Mesenchymal stem cell (in vitro differentiated cells and primary cell): ENCODE results near the gene AFF1.

Experiments
- DNase-seq: peaks from one replicate; pipeline ENCODE4 v3.0.0-alpha.2; 2013
- H2AFZ ChIP-seq: one replicate; pipeline ENCODE4 v1.6.1; 2013; ENCODE audit warnings: low read depth, mild to moderate bottlenecking, control low read depth, inconsistent platforms, low read length, moderate library complexity
- H2AK5ac ChIP-seq: 2 replicates; pipeline ENCODE4 v1.6.1; 2013; ENCODE audit warnings: low read length, moderate library complexity, mild to moderate bottlenecking, inconsistent platforms; ENCODE audit not compliant: severe bottlenecking
- H2BK120ac ChIP-seq: one replicate; pipeline ENCODE4 v1.6.1; 2013; ENCODE audit warnings: low read depth, mild to moderate bottlenecking, inconsistent platforms, low read length, moderate library complexity
- H2BK12ac ChIP-seq, 2 experiments: one replicate each; pipeline ENCODE4 v1.6.1; 2013; ENCODE audit warnings: inconsistent platforms in 2 of 2, low read length in 2 of 2, mild to moderate bottlenecking in 2 of 2, moderate library complexity in 2 of 2, control low read depth in 1 of 2
- H2BK15ac ChIP-seq: one replicate; pipeline ENCODE4 v1.6.1; 2013; ENCODE audit warnings: mild to moderate bottlenecking, low read depth, inconsistent platforms; ENCODE audit not compliant: poor library complexity, severe bottlenecking
- H2BK5ac ChIP-seq: 2 replicates; pipeline ENCODE4 v1.6.1; 2013; ENCODE audit warnings: low read depth, mild to moderate bottlenecking, low read length, control low read depth, inconsistent platforms; ENCODE audit not compliant: poor library complexity, severe bottlenecking
- H3K14ac ChIP-seq, 2 experiments: one replicate each; pipeline ENCODE4 v1.6.1; 2013; ENCODE audit warnings: inconsistent platforms in 2 of 2, low read length in 2 of 2, control low read depth in 1 of 2, mild to moderate bottlenecking in 1 of 2, moderate library complexity in 1 of 2
- H3K18ac ChIP-seq, 2 experiments: one replicate each; pipeline ENCODE4 v1.6.1; 2013; ENCODE audit warnings: inconsistent platforms in 2 of 2, low read length in 2 of 2, control low read depth in 1 of 2, low read depth in 1 of 2, mild to moderate bottlenecking in 1 of 2
- H3K23ac ChIP-seq, 2 experiments: one replicate each; pipeline ENCODE4 v1.6.1; 2013; ENCODE audit warnings: inconsistent platforms in 2 of 2, low read length in 2 of 2, mild to moderate bottlenecking in 2 of 2, moderate library complexity in 2 of 2, control low read depth in 1 of 2
- H3K27ac ChIP-seq: 2 replicates; pipeline ENCODE4 v1.5.1; 2013; ENCODE audit warnings: mild to moderate bottlenecking, moderate library complexity, low read length, control low read depth, inconsistent platforms; ENCODE audit not compliant: poor library complexity, severe bottlenecking
- H3K27me3 ChIP-seq, 2 experiments: 2 replicates each; pipeline versions ENCODE4 v1.6.1 to v1.7.0; 2013; ENCODE audit warnings: low read length in 2 of 2, mild to moderate bottlenecking in 2 of 2, moderate library complexity in 2 of 2, control low read depth in 1 of 2, inconsistent platforms in 1 of 2; ENCODE audit not compliant: control insufficient read depth in 1 of 2, insufficient read depth in 1 of 2
- H3K36me3 ChIP-seq, 2 experiments: 2 replicates each; pipeline versions ENCODE4 v1.6.1 to v1.7.0; 2013; ENCODE audit warnings: low read length in 2 of 2, control low read depth in 1 of 2, inconsistent platforms in 1 of 2, low read depth in 1 of 2, mild to moderate bottlenecking in 1 of 2; ENCODE audit not compliant: insufficient read depth in 2 of 2, control insufficient read depth in 1 of 2
- H3K4ac ChIP-seq, 2 experiments: one replicate each; pipeline ENCODE4 v1.6.1; 2013; ENCODE audit warnings: inconsistent platforms in 2 of 2, low read length in 2 of 2, mild to moderate bottlenecking in 2 of 2, moderate library complexity in 2 of 2, control low read depth in 1 of 2, low read depth in 1 of 2
- H3K4me1 ChIP-seq: 2 replicates; pipeline ENCODE4 v1.6.1; 2013; ENCODE audit warnings: low read depth, low read length, control low read depth; ENCODE audit not compliant: control insufficient read depth, insufficient read depth
- H3K4me2 ChIP-seq: 2 replicates; pipeline ENCODE4 v1.6.1; 2013; ENCODE audit warnings: low read length, mild to moderate bottlenecking, inconsistent platforms; ENCODE audit not compliant: poor library complexity, severe bottlenecking
- H3K4me3 ChIP-seq, 2 experiments: 2 replicates each; pipeline versions ENCODE4 v1.5.1 to v1.7.0; 2013; ENCODE audit warnings: low read length in 2 of 2, mild to moderate bottlenecking in 2 of 2, control low read depth in 1 of 2, low read depth in 1 of 2; ENCODE audit not compliant: insufficient read depth in 1 of 2
- H3K79me1 ChIP-seq: replicated peaks from 2 replicates; pipeline ENCODE4 v1.6.1; 2013; ENCODE audit warnings: mild to moderate bottlenecking, control low read depth, low read length, inconsistent platforms; ENCODE audit not compliant: poor library complexity, severe bottlenecking
- H3K9ac ChIP-seq: 2 replicates; pipeline ENCODE4 v1.7.0; 2013; ENCODE audit warnings: mild to moderate bottlenecking, low read length, moderate library complexity
- H3K9me3 ChIP-seq: 2 replicates; pipeline ENCODE4 v1.7.0; 2013; ENCODE audit warnings: mild to moderate bottlenecking, low read length; ENCODE audit not compliant: control insufficient read depth
- H4K8ac ChIP-seq: one replicate; pipeline ENCODE4 v1.6.1; 2013; ENCODE audit warnings: inconsistent platforms, mild to moderate bottlenecking, low read length, moderate library complexity
- H4K91ac ChIP-seq: one replicate; pipeline ENCODE4 v1.6.1; 2013; ENCODE audit warnings: mild to moderate bottlenecking, low read length, inconsistent platforms
- WGBS: methylation state at CpG from one replicate; pipeline ENCODE4 v1.1.7; 2013; ENCODE audit warnings: mixed read lengths; 5-methylcytosine and 5-hydroxymethylcytosine counted together

AFF1 gene

DNA sequence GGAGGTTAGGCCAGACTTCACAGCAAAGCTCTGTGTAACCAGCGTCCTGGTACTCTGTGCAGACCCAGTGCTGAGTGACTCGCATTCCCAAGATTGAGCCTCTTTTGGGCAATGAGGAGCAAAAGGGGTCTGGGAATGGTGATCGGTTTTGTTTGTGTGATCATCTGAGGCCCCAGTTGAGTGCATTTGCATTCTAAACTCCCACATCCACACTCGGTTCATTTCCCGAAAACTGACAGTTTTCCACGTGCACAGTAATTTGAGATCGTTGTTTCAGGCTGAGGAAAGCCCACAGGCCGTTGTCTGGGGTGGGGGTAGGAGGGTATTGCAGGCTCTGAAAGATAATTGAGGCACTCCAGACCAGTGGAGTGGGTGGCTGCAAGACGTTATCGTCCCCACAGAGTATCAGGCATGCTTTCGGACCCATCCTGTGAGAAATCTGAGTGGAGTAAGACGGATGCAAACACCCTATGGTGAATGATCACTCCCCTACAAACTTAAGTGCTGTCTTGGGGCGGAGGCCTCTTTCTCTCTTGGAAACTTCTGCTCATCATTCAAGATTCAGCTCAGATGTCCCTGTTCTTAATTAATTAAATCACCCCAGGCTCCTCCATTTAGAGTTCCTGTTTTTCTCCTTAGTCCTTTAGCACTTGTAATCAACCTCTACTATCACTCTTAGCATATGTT lies 96.1 kb downstream of the AFF1 start:
- Histone ChIP-seq H3K27ac (no peak overlapping the region), H3K18ac (no peak overlapping the region), H3K4me2 (no peak overlapping the region), H3K23ac (no peak overlapping the region), H3K79me1 (peaks cover 19% of the 10 kb centered on the region), H3K4ac (peak overlapping the region in 1 of 2 experiments; percentile 26), H3K4me3 (peak overlapping the region in 1 of 2 experiments; percentile 54), H3K9me3 (no peaks in the 10 kb centered on the region), H2AFZ (no peak overlapping the region), H4K8ac (no peak overlapping the region), H4K91ac (no peak overlapping the region), H2BK5ac (no peak overlapping the region), H3K27me3 (no peaks in the 10 kb centered on the region), H3K36me3 (no peaks in the 10 kb centered on the region), H3K4me1 (peaks cover 20% of the 10 kb centered on the region), H3K9ac (peak overlapping the region; percentile 48), H2BK15ac (no peak overlapping the region), H3K14ac (peak overlapping the region in 1 of 2 experiments; percentile 11), H2BK12ac (peak overlapping the region in 1 of 2 experiments; percentile 48), H2AK5ac (no peak overlapping the region), H2BK120ac (no peak overlapping the region)
- 6% methylated on average over 12 of the region's 13 CpGs for WGBS
- peak; percentile 64 for DNase-seq

DNA sequence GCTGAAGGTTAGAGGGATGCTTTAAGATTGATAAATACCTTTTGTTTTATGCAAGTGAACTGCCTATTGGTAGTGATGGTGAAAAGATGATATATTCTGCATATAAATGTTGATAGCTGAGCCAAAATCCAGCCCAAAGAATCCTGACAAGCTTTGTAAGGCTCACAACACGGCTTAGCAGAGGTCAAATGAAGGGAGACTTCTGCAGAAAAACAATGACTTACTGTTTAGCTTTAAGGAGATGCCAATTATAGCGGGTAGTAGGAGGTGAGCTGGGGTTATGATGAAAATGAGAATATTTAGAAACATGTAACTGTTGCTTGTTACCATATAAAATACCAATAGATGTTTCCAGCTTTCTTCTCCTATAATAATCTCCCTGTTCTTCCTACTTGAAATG lies 97.1 kb downstream of the AFF1 start:
- H2BK120ac ChIP-seq, result no peak overlapping the region
- H3K4me3 ChIP-seq, result peak overlapping the region in 1 of 2 experiments; percentile 38
- no peak overlapping the region for H3K4me2 ChIP-seq
- WGBS, result 24% methylated on average over 1 of the region's 2 CpGs
- no peak overlapping the region for H3K23ac ChIP-seq
- no peak overlapping the region for H2BK12ac ChIP-seq
- H4K91ac ChIP-seq, result no peak overlapping the region
- no peaks in the 10 kb centered on the region for H3K36me3 ChIP-seq
- H3K4me1 ChIP-seq, result peaks cover 19% of the 10 kb centered on the region
- no peak for DNase-seq
- no peak overlapping the region for H2AFZ ChIP-seq
- peak overlapping the region in 1 of 2 experiments; percentile 69 for H3K18ac ChIP-seq
- H3K9ac ChIP-seq, result peak overlapping the region; percentile 48
- no peak overlapping the region for H4K8ac ChIP-seq
- H3K4ac ChIP-seq, result no peak overlapping the region
- H3K27ac ChIP-seq, result no peak overlapping the region
- H2AK5ac ChIP-seq, result no peak overlapping the region
- no peaks in the 10 kb centered on the region for H3K9me3 ChIP-seq
- H2BK5ac ChIP-seq, result no peak overlapping the region
- no peak overlapping the region for H3K14ac ChIP-seq
- H2BK15ac ChIP-seq, result no peak overlapping the region
- H3K79me1 ChIP-seq, result peaks cover 16% of the 10 kb centered on the region
- no peaks in the 10 kb centered on the region for H3K27me3 ChIP-seq

DNA sequence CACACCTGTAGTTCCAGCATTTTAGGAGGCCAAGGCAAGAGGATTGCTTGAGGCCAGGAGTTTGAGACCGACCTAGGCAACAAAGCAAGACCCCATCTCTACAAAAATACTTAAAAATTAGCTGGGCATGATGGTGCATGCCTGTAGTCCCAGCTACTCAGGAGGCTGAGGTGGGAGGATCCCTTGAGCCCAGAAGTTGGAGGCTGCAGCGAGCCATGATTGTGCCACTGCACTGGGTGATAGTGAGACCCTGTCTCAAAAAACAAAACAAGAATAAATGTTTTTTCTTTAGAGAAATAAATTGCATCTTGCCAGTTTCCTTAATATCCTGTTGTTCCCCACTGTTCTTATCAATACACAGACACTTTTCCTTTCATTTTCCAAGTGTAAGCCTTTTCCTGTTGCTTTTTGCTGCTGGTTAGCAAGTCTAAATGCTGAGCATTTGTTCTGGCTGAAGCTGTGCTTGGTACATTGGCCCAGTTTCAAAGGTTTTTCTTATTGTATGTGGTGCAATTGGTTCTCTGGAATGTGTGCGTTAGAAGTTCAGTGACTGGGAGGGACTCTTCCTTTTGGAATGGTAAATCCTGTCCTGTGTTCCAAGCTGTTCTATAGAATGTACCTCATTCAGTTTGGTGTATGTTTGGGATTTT lies 98.2 kb downstream of the AFF1 start:
- Histone ChIP-seq H3K4me3 (peak overlapping the region in 1 of 2 experiments; percentile 13), H2AFZ (no peak overlapping the region), H3K14ac (no peak overlapping the region), H2BK12ac (no peak overlapping the region), H3K79me1 (peaks cover 16% of the 10 kb centered on the region), H3K27ac (no peak overlapping the region), H2BK5ac (no peak overlapping the region), H3K9ac (peak overlapping the region; percentile 48), H4K8ac (no peak overlapping the region), H2BK15ac (no peak overlapping the region), H2AK5ac (no peak overlapping the region), H3K27me3 (no peaks in the 10 kb centered on the region), H3K23ac (no peak overlapping the region), H3K4ac (no peak overlapping the region), H3K4me2 (no peak overlapping the region), H3K9me3 (no peaks in the 10 kb centered on the region), H3K4me1 (peaks cover 22% of the 10 kb centered on the region), H4K91ac (no peak overlapping the region), H3K36me3 (no peaks in the 10 kb centered on the region), H3K18ac (peak overlapping the region in 1 of 2 experiments; percentile 25), H2BK120ac (no peak overlapping the region)
- 56% methylated on average over 1 of the region's 3 CpGs for WGBS
- peak; percentile 81 for DNase-seq

DNA sequence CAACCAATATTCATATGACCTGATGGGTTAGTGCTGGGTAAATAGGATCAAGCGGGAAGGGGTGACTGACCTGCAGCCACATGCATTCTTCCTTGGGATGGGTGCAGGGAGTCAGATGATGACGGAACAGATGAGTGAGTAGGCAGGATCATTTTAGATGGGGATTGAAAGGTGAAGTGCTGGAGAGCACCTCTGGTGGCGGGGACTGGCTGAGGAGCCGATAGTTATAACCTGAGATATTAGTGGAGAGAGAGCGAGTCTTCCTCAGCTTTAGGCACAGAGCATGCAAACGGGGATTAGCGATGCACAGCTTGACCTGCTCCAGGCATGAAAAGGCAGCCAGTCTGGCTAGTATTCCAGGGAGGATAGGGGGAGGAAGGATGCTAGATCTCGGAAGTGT lies 99.1 kb downstream of the AFF1 start:
- H3K79me1 ChIP-seq, result peaks cover 14% of the 10 kb centered on the region
- no peak overlapping the region for H3K27ac ChIP-seq
- H4K8ac ChIP-seq, result no peak overlapping the region
- no peak overlapping the region for H2BK12ac ChIP-seq
- no peak overlapping the region for H2AFZ ChIP-seq
- no peak overlapping the region for H2BK15ac ChIP-seq
- no peak overlapping the region for H2BK120ac ChIP-seq
- H3K9me3 ChIP-seq, result no peaks in the 10 kb centered on the region
- WGBS, result 86% methylated on average over 8 of the region's 8 CpGs
- no peak overlapping the region for H2BK5ac ChIP-seq
- no peak overlapping the region for H4K91ac ChIP-seq
- H3K36me3 ChIP-seq, result no peaks in the 10 kb centered on the region
- peak overlapping the region in 1 of 2 experiments; percentile 64 for H3K18ac ChIP-seq
- H3K4me2 ChIP-seq, result no peak overlapping the region
- no peak for DNase-seq
- no peak overlapping the region for H3K4me3 ChIP-seq
- H3K23ac ChIP-seq, result peak overlapping the region in 1 of 2 experiments; percentile 79
- H3K27me3 ChIP-seq, result no peaks in the 10 kb centered on the region
- peaks cover 22% of the 10 kb centered on the region for H3K4me1 ChIP-seq
- no peak overlapping the region for H3K14ac ChIP-seq
- no peak overlapping the region for H3K9ac ChIP-seq
- no peak overlapping the region for H2AK5ac ChIP-seq
- H3K4ac ChIP-seq, result no peak overlapping the region
